Activated naive CD4-positive, alpha-beta T cell treated with anti-CD3 and anti-CD28 coated beads, Interleukin-2, amount 10 ng/mL, durations not matched to agents 7 days and 5 days (primary cell): ENCODE measurements around the gene OR51E1.
A peak's percentile ranks its signal among the peaks of the same experiment; 100 is the strongest.

Source experiments
- CTCF ChIA-PET: fragments of 350-600 bp; sonication (Branson Sonifier 250); formaldehyde crosslinking; loops from one replicate; lab custom pipeline; 2021; ENCODE audit warnings: antibody characterized with exemption; lab: Charles Lee
- DNase-seq: peaks from one replicate; pipeline ENCODE4 v3.0.0-alpha.2; 2020
- H3K27ac Mint-ChIP-seq: one replicate; pipeline ENCODE4 v1.8.0; 2021; ENCODE audit warnings: mild to moderate bottlenecking, moderate library complexity, mixed read lengths
- H3K27me3 Mint-ChIP-seq: one replicate; pipeline ENCODE4 v1.8.0; 2021; ENCODE audit warnings: mild to moderate bottlenecking, mixed read lengths
- H3K36me3 Mint-ChIP-seq: one replicate; pipeline ENCODE4 v1.8.0; 2021; ENCODE audit warnings: mixed read lengths
- H3K4me1 Mint-ChIP-seq: one replicate; pipeline ENCODE4 v1.8.0; 2021; ENCODE audit warnings: mixed read lengths
- H3K4me3 Mint-ChIP-seq: one replicate; pipeline ENCODE4 v1.8.0; 2021; ENCODE audit warnings: mild to moderate bottlenecking, moderate library complexity, mixed read lengths
- H3K9me3 Mint-ChIP-seq: one replicate; pipeline ENCODE4 v1.8.0; 2021; ENCODE audit warnings: mixed read lengths

Gene OR51E1, protein sequence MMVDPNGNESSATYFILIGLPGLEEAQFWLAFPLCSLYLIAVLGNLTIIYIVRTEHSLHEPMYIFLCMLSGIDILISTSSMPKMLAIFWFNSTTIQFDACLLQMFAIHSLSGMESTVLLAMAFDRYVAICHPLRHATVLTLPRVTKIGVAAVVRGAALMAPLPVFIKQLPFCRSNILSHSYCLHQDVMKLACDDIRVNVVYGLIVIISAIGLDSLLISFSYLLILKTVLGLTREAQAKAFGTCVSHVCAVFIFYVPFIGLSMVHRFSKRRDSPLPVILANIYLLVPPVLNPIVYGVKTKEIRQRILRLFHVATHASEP

DNA sequence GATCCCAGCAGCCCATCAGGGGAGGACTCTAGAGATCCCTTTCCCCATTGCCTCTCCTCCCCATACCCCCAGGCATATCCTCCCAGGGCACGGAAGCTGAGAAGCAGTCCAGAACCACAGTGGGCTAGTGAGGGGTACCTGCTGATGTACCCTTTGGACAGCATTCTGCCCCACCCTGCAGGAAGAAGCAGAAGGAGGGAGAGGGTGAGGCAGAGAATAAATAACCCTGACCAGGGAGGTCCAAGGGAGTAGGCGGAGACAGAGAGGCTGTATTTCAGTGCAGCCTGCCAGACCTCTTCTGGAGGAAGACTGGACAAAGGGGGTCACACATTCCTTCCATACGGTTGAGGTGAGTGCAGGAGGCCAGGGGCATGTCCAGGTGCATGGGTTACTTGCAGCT, at the start of gene OR51E1:
Gene OR51E1 (plus strand): TSS at position 301 of the 400 bp plus-strand sequence. CDS start 8,545 bp downstream, outside the sequence.
- Mint-ChIP-seq H3K9me3 (no peaks in the 10 kb centered on the region), H3K4me3 (no peak within 1 kb of the TSS), H3K27me3 (peaks cover 8% of the 10 kb centered on the region), H3K27ac (no peak within 1 kb of the TSS), H3K36me3 (no peaks in the 10 kb centered on the region), H3K4me1 (no peaks in the 10 kb centered on the region)
- CTCF ChIA-PET: no interaction called here
- DNase-seq: no peak

DNA sequence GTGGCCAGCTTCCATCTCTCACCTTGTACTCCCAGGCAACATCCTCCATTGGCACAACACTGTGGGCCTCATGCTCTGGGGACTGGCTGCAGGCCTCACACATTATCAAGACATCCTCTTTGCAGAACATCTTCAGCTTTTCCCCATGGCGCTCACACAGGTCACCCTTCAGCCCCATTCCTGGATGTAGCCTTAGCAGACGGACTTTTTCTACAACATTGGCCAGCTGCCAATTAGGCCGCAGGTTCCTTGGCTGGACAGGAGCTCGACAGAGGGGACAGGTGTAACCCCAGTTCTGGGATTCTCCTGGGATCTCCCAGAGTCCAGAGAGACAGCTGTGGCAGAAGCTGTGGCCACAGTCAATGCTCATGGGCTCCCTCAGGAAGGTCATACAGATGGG, 38.7 kb upstream of the OR51E1 start:
- DNase-seq: no peak
- H3K27ac Mint-ChIP-seq: no peak overlapping the region
- peaks cover 28% of the 10 kb centered on the region for H3K36me3 Mint-ChIP-seq
- no peaks in the 10 kb centered on the region for H3K27me3 Mint-ChIP-seq
- H3K9me3 Mint-ChIP-seq: no peaks in the 10 kb centered on the region
- H3K4me3 Mint-ChIP-seq: no peak overlapping the region
- CTCF ChIA-PET: interaction anchor here (1.2 to 1.7 kb wide), 2 partner anchors 32 to 418 kb away, joined by 3 to 7 read pairs; partner anchors contain the start of gene OR51D1
- peaks cover 34% of the 10 kb centered on the region for H3K4me1 Mint-ChIP-seq

DNA sequence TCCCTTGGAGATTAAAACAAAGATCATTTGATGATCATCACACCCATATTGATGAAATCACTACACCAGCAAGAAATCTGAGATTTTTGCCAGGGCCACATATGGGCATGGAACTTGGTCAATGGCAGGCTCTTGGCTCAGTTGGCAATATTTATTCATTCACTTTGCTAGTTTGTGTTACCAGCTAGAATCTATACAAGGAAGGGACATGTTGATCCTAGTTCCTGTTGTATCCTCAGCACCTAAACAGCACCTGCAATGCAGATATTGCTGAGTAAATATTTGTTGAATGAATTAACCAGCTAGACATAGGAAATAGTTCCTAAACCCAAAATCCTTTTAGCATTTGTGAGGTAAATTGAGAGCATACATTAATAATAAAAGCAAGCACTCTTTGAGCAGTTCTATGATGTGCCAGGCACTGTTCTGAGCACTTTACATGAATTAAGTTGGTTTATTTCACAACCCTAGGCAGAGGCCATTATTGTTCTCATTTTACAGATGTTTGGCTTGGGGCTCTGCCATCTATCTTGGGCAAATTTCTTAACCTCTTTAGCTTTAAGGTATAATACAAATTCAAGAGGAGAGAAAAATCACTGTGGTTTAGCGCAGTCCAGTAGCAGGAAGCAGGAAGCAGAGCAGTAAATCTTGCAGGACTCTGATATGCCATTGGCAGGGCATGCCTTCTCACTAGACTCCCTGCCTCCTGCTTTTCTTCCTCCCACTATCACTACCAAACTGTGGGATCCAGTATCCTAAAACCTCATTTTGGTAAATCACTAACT, 37.4 kb upstream of the OR51E1 start:
- no peak overlapping the region for H3K27ac Mint-ChIP-seq

DNA sequence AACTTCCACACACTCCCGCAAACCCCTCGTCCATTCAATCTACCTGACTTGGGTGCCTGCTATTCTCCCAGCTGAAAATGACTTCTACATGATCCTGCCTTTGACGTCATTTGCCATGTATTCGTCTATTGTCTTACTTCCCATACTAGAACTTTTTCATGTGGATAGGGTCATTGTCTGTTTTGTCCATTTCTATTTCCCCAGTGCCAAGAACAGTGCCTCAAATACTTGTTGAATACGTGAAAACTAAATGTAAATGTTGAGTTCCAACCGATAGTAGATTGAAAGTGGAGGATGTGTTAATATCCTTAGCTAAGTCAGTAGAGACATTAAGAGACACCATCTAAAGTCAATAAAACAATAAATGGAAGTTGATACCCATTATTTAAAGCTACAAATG, 36.7 kb upstream of the OR51E1 start:
- H3K36me3 Mint-ChIP-seq: peaks cover 14% of the 10 kb centered on the region
- no peaks in the 10 kb centered on the region for H3K9me3 Mint-ChIP-seq
- peak overlapping the region; percentile 94 for H3K27ac Mint-ChIP-seq
- no peaks in the 10 kb centered on the region for H3K27me3 Mint-ChIP-seq
- H3K4me1 Mint-ChIP-seq: peaks cover 40% of the 10 kb centered on the region
- peak overlapping the region; percentile 93 for H3K4me3 Mint-ChIP-seq
- CTCF ChIA-PET: interaction anchor here (1.9 kb wide), 1 partner anchor 420 kb away, joined by 4 read pairs; no protein-coding TSS in a partner anchor
- no peak for DNase-seq

More for the DNA sequence above, 37.4 kb upstream of the OR51E1 start:
- Mint-ChIP-seq H3K4me3 (peak overlapping the region; percentile 93), H3K36me3 (peaks cover 18% of the 10 kb centered on the region), H3K9me3 (no peaks in the 10 kb centered on the region), H3K27me3 (no peaks in the 10 kb centered on the region), H3K4me1 (peaks cover 40% of the 10 kb centered on the region)
- DNase-seq: no peak
- CTCF ChIA-PET: interaction anchor here (0.7 to 1.9 kb wide), 3 partner anchors 18 to 419 kb away, joined by 3 to 4 read pairs (median 3); partner anchors contain the start of gene OR51D1

DNA sequence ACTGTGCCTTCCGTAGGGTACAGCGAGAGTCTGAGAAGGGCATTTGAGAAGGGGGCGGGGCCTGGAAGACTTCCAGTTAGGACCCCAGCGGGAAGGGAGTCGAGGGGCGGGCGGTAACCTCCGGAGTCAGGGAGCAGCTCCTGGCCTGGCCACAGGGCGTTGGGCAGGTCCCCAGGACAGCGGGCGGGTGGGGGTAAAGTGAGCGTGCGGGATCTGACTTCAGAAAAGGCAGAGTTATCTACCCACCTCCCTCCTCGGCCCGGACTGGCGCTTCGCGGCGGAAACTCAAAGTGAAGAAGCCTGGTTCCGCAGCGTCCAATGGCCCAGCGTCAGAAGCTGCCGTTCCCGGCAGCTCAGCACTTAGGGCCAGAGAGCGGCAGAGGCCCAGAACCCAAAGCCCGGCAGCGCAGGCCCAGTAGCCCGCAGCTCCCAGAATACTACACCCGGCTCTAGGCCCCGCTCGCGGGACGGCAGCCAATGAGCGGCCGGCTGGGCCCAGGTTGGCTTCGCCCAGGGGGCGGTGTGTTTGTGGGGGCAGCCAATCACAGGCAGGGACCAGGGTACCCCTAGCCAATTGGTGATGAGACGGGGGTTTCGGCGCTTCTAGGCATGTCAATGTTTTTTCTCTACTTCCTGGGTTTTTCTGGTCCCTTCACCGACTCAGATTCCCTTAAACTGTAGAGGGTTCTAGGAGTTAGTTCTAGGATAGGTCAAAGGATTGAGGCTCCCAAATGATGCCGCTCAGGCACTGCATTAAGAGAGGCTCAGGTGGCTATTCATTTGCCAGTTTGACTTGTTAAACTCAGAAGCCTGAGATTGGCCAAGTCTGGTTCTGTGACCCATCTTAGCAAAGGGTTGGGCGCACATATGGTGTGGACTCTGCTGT, 35.8 kb upstream of the OR51E1 start, which contains the start of gene TRIM68:
Gene TRIM68 (minus strand): TSS at position 451 of the 886 bp plus-strand sequence. CDS start 2,727 bp downstream, outside the sequence.
- H3K36me3 Mint-ChIP-seq: peaks cover 12% of the 10 kb centered on the region
- DNase-seq: peak; percentile 97
- peak within 1 kb of the TSS; percentile 94 for H3K27ac Mint-ChIP-seq
- CTCF ChIA-PET: interaction anchor here (0.7 to 1.9 kb wide), 4 partner anchors 19 to 426 kb away, joined by 3 to 6 read pairs (median 4); partner anchors contain the start of gene OR51D1
- H3K9me3 Mint-ChIP-seq: no peaks in the 10 kb centered on the region
- no peaks in the 10 kb centered on the region for H3K27me3 Mint-ChIP-seq
- H3K4me3 Mint-ChIP-seq: peak within 1 kb of the TSS; percentile 93
- H3K4me1 Mint-ChIP-seq: peaks cover 40% of the 10 kb centered on the region

DNA sequence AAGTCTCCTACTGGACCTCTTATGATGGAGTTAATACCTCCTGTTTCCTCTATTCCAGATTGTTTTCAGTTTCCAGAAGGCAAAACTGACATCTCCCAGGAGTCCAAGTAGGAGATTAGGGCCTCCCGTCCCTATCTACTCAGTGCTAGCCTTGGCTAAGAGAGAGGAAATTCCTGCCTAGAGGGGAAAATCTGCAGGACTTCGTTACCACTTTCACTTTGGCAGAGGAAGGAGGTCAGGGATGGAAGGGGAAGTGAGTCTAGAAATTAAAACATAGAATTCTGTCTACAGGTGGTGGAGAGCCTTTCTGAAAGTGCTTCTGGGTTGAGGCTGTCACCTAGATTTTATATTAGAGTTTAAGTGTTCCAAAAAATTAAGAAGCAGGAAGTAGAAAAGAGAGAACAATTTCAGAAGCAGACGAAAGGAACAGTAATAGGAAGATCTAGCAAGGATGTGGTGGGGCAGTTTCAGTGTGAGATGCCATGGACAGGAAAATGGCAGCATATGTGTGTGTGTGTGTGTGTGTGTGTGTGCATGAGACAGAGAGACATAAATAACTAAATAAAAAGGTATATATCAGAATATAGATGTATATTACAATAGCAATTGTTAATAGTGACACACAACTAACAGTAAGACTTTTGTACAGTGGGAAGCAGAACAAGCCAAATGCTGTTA, 33.4 kb upstream of the OR51E1 start:
- no peaks in the 10 kb centered on the region for H3K9me3 Mint-ChIP-seq
- H3K36me3 Mint-ChIP-seq: peaks cover 4% of the 10 kb centered on the region
- peaks cover 40% of the 10 kb centered on the region for H3K4me1 Mint-ChIP-seq
- CTCF ChIA-PET: no interaction called here
- peak overlapping the region; percentile 30 for H3K4me3 Mint-ChIP-seq
- peak overlapping the region; percentile 74 for H3K27ac Mint-ChIP-seq
- peak; percentile 49 for DNase-seq
- no peaks in the 10 kb centered on the region for H3K27me3 Mint-ChIP-seq

DNA sequence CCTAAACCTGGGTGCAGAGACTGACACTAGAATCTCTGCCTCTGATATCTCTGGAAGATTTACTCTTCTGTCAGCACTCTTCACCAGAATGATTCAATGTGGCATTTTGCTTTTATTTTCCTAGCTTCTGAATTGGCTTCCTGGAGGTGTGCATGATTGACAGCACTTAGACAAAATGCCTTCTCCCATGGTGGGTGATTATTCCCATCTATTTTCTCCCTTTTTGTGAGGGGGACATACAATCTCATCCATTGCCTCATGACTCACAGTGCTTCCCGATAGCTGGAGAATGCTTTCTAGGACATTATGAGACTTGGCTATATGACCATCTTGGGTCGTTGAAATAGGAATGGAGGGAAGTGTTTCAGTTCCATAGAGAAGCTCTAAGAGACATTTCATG, 31.8 kb upstream of the OR51E1 start:
- H3K27ac Mint-ChIP-seq: no peak overlapping the region
- no peaks in the 10 kb centered on the region for H3K9me3 Mint-ChIP-seq
- no peak for DNase-seq
- peaks cover under 1% of the 10 kb centered on the region for H3K36me3 Mint-ChIP-seq
- CTCF ChIA-PET: interaction anchor here (1.3 to 2.7 kb wide), 2 partner anchors 15 to 24 kb away, joined by 5 to 10 read pairs; no protein-coding TSS in a partner anchor
- H3K4me1 Mint-ChIP-seq: peaks cover 29% of the 10 kb centered on the region
- no peaks in the 10 kb centered on the region for H3K27me3 Mint-ChIP-seq
- H3K4me3 Mint-ChIP-seq: no peak overlapping the region

DNA sequence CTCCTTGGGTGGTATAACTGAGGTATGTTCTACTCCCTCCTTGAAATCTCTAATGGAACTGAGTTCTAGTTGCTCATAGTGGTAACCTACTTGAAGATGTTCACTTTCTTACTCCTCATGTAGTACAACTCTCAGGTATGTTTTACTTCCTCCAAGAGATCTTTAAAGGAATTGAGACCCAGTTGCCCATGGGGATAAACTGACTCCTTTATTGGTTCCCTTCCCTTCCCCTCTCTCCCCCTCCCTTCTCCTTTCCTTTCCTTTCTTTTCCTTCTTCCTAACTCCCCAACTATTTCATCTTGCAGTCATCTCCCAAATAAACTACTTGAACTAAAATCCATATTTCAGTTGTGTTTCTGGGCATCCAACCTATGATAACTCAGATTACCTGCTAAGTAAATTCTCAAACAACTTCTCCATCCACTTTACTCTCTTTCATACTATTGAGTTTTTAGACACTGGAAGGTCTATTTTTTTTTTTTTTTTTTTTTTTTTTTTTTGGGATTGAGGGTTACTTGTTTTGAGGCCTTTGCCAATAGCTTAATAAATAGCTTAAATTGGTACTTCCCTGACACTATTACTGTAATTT, 27.8 kb upstream of the OR51E1 start:
- DNase-seq: no peak
- CTCF ChIA-PET: interaction anchor here (1.3 kb wide), 1 partner anchor 10 kb away, joined by 3 read pairs; no protein-coding TSS in a partner anchor
- H3K4me3 Mint-ChIP-seq: no peak overlapping the region
- no peaks in the 10 kb centered on the region for H3K4me1 Mint-ChIP-seq
- H3K27me3 Mint-ChIP-seq: no peaks in the 10 kb centered on the region
- H3K9me3 Mint-ChIP-seq: no peaks in the 10 kb centered on the region
- H3K36me3 Mint-ChIP-seq: no peaks in the 10 kb centered on the region
- no peak overlapping the region for H3K27ac Mint-ChIP-seq

DNA sequence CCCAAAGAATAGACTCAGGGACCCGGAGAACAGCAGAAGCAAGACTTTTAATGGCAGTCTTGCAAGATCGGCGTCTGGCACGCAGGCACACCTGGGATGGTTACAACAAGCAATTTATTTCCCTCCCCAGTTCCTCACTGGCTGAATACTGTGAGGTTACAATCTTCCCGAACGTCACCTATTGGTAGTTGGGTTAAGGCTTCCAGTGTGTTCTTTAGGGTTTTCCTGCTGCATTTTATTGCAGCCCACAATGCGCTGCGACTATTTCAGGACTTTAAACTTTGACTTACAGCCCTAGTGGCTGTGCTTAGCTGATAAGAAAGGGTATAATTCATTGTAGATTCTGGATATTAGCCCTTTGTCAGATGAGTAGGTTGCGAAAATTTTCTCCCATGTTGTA, 24.3 kb upstream of the OR51E1 start:
- Mint-ChIP-seq H3K4me3 (no peak overlapping the region), H3K27me3 (no peaks in the 10 kb centered on the region), H3K9me3 (no peaks in the 10 kb centered on the region), H3K4me1 (no peaks in the 10 kb centered on the region), H3K27ac (no peak overlapping the region), H3K36me3 (no peaks in the 10 kb centered on the region)
- CTCF ChIA-PET: no interaction called here
- DNase-seq: no peak

DNA sequence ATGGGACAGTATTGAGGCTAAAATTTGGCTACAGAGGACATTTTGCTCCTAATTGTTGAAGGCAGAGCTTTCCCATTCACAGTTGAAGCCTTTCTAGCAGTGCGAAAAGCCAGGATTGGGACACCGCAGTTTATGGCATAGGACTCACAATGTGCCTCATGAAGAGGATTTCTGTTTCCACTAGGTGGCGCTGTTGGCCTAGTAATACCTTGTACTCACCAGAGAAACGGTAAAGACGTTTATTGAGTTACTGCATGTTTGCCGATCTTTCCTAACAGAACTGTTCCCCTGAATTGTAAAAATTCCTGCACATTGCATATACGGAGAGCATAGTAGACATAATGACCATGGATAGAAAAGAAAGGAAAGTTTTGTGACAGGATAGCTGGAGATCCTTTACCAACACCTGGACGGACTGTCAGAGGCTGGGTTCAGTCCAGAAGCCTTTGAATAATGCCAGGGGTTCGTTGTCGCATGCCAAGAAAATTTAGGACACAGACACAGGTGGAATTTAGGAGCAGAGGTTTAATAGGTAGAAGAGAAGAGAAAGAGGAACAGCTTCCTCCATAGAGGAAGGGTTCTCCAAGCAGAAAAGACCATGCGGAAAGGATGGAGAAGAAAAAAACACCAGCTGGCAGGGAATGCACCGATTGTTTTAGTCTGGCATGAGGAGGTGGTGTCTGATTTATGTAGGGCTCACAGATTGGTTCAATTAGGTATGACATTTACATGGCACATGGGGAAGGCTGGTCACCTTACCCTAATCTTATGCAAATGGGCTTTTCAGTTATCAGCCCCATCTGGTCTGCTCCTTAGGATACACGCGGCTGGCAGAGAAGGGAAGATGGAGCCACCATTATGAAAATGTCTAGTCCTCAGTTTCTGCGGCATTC, 17.3 kb upstream of the OR51E1 start:
- peak; percentile 78 for DNase-seq
- peaks cover 4% of the 10 kb centered on the region for H3K9me3 Mint-ChIP-seq
- H3K4me1 Mint-ChIP-seq: no peaks in the 10 kb centered on the region
- no peak overlapping the region for H3K4me3 Mint-ChIP-seq
- H3K27ac Mint-ChIP-seq: no peak overlapping the region
- H3K36me3 Mint-ChIP-seq: no peaks in the 10 kb centered on the region
- H3K27me3 Mint-ChIP-seq: peaks cover 6% of the 10 kb centered on the region
- CTCF ChIA-PET: interaction anchor here (0.8 to 2.9 kb wide), 5 partner anchors 10 to 377 kb away, joined by 3 to 34 read pairs (median 5); partner anchors contain the start of gene OR51D1

DNA sequence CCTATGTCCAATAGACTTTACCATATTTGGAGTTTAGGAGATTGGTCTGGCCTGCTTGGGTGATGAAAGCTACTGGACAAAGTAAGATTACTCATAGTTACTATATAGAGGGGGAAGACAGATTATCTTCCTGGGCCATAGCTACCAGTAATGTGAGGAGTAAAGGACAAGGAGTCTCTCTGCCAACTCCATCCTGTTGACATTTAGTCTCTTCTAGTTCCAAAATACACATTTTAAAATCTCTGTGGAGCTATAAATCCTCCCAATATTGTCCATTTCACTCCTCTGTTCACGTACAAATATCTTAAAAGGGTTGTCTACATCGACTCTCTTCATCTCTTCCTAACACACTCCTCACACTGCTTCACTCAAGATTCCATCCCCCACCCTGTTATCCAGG, 7.6 kb upstream of the OR51E1 start:
- H3K27me3 Mint-ChIP-seq: no peaks in the 10 kb centered on the region
- H3K4me1 Mint-ChIP-seq: no peaks in the 10 kb centered on the region
- CTCF ChIA-PET: interaction anchor here (0.6 to 2.8 kb wide), 11 partner anchors 9 to 1480 kb away, joined by 3 to 34 read pairs (median 4); no protein-coding TSS in a partner anchor
- H3K9me3 Mint-ChIP-seq: no peaks in the 10 kb centered on the region
- no peaks in the 10 kb centered on the region for H3K36me3 Mint-ChIP-seq
- no peak for DNase-seq
- H3K4me3 Mint-ChIP-seq: no peak overlapping the region
- no peak overlapping the region for H3K27ac Mint-ChIP-seq
